ENCODE results near the gene MEIS1.

GRCh38 chr2:66515743-66516142 is 80.8 kb downstream of the MEIS1 start:
- TF ChIP-seq CTCF (IDR thresholded peaks at IDR 0.05), result no peak
- TF ChIP-seq POLR2A (IDR thresholded peaks at IDR 0.05), result no peak

All from transverse colon (tissue), 3 donors.